Activated T-helper 17 cell treated with anti-CD3 and anti-CD28 coated beads, Interleukin-2, amount 50 U/mL, for 72 hours (primary cell): ENCODE results near the gene GNA12. TPM values are rescaled to one million over a fixed set of nuclear protein-coding genes. Genes with fewer than 3 reads are reported as not detected.
A peak's percentile ranks its signal among the peaks of the same experiment; 100 is the strongest.

Source experiments
- ATAC-seq: fragments of 150-1000 bp; cut with Tn5 transposase; replicated peaks from 2 replicates; pipeline ENCODE4 v1.10.0; 2021; ENCODE audit warnings: mild to moderate bottlenecking, moderate library complexity
- H3K27ac Mint-ChIP-seq: one replicate; pipeline ENCODE4 v1.8.0; 2022; ENCODE audit warnings: mixed read lengths
- H3K27me3 Mint-ChIP-seq: one replicate; pipeline ENCODE4 v1.8.0; 2022; ENCODE audit warnings: mixed read lengths
- H3K36me3 Mint-ChIP-seq: one replicate; pipeline ENCODE4 v1.8.0; 2022; ENCODE audit warnings: low read depth, mild to moderate bottlenecking, mixed read lengths
- H3K4me1 Mint-ChIP-seq: one replicate; pipeline ENCODE4 v1.8.0; 2022; ENCODE audit warnings: mixed read lengths
- H3K4me3 Mint-ChIP-seq: one replicate; pipeline ENCODE4 v1.8.0; 2022; ENCODE audit warnings: mild to moderate bottlenecking, mixed read lengths
- H3K9me3 Mint-ChIP-seq: one replicate; pipeline ENCODE4 v1.8.0; 2022; ENCODE audit warnings: mixed read lengths
- total RNA-seq, 2 donors: library from RNA; stranded (reverse); gene quantifications; one replicate each; pipeline ENCODE4 v1.2.3, GENCODE V29; 2022

Gene GNA12
- total RNA-seq, 2 donors from 2014 or later = 15.4 to 17.4 TPM

DNA sequence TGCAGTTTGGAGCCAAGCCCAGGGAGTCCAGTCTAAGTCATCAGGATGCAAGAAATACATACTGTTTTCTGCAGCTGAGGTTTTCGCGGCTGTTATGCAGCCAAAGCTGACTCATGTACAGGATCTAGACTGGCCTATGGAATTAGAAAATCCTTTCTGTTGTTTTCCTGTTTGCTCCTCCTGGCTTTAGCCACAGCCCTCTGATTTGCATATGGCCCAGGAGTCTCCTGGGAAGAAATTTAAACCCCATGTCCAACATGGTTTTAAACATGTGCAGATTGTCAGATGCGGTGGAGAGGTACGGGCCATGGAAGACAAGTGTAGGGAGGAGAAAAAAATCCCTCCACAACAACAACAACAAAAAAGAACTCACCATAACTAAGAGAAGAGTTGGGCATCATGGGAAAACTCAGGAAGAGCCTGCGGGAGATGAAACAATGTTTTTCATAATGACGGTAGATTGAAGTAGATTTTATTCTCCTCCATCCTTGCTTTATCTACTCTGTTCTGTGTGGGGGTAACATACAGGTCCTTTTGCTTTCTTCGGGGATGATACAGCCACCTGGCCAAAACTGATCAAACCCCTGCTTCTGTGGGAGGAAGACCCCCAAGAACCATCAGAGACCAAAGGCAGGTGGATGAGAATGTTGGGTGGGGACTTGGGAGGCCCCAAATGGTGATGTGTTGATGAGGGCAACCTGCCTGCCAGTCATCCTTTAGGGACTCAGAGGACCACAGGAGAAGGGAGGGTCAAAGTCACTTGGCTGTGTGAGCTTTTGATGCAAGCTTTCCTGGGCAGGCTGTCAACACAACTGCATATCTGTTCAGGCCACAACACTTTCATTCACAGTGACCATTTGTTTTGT lies 29.8 kb upstream of the GNA12 start:
- Mint-ChIP-seq H3K4me1 (peaks cover 27% of the 10 kb centered on the region), H3K36me3 (no peaks in the 10 kb centered on the region), H3K9me3 (no peaks in the 10 kb centered on the region), H3K27me3 (no peaks in the 10 kb centered on the region), H3K27ac (peak overlapping the region; percentile 79), H3K4me3 (no peak overlapping the region)
- ATAC-seq = no peak

DNA sequence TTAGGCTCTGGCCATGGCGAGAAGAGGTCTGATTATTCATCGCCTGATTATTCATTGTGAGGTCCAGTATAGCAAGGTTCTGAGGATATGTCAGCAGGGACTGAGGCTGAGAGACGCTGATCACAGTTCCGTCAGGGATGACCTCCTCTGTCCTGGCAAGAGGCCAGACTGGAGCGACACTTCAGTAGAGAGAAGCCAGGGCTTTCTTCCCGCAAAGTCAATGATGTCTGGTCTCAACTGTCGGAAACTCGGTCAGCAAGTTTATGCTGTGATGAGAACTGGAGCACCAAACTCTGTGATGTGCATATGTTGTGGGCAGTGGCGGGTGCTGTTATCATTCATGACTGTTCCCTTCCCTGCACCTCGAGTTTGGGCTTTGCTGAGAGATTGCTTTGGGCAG lies 29.0 kb upstream of the GNA12 start:
- Mint-ChIP-seq H3K36me3 (no peaks in the 10 kb centered on the region), H3K9me3 (no peaks in the 10 kb centered on the region), H3K27me3 (no peaks in the 10 kb centered on the region), H3K4me1 (peaks cover 21% of the 10 kb centered on the region), H3K4me3 (no peak overlapping the region), H3K27ac (no peak overlapping the region)
- ATAC-seq = no peak

DNA sequence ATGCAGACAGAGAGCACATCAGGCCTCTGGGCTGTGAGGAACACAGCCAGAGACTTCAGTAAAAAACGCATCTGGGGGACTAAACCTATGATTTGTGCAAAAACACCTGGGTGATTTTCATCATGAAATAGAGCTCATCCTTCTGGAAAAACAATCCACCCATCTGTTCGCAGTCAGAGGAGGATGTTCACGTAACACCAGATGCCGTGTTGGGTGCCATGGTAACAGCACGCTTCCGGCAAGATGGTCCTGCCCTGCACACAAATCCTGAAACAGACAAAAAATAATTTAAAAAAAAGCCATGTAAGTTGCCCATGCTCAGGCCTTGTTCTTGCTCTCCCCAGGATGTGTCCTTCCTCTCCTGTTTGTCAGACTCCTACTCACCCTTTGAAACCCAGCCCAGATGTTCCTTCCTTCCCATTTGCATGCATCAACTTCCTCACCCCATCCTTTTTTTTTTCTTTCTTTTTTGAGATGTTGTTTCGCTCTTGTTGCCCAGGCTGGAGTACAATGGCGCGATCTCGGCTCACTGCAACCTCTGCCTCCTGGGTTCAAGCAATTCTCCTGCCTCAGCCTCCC lies 28.3 kb upstream of the GNA12 start:
- Mint-ChIP-seq H3K27me3 (no peaks in the 10 kb centered on the region), H3K9me3 (no peaks in the 10 kb centered on the region), H3K4me3 (no peak overlapping the region), H3K27ac (peak overlapping the region; percentile 31), H3K36me3 (no peaks in the 10 kb centered on the region), H3K4me1 (peaks cover 19% of the 10 kb centered on the region)
- ATAC-seq = no peak

DNA sequence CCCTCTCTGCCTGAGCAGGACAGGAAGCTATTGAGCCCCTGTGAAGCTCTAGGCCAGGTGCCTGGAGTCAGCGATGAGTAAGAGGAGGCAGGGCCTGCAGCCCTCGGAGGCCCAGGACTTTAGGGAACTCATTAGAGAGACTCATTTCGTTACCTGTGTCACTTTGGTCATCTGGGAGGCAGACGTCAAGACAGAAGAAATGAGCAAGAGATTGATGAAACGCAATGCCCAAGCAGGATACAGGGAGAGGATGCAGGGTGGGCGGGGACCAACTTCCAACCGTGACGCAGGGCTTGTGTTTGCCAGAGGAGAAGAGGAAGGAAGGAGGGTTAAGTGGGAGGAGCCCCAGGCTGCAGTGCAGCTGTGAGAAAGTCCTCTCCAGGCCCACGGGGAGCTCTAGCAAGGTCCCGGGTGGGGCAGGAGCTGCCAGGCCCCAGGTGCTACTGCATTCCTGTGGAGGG lies 26.4 kb upstream of the GNA12 start:
- H3K36me3 Mint-ChIP-seq = no peaks in the 10 kb centered on the region
- no peaks in the 10 kb centered on the region for H3K27me3 Mint-ChIP-seq
- H3K9me3 Mint-ChIP-seq = no peaks in the 10 kb centered on the region
- peak; percentile 94 for ATAC-seq
- H3K27ac Mint-ChIP-seq = peak overlapping the region; percentile 86
- peak overlapping the region; percentile 69 for H3K4me3 Mint-ChIP-seq
- H3K4me1 Mint-ChIP-seq = peaks cover 19% of the 10 kb centered on the region

DNA sequence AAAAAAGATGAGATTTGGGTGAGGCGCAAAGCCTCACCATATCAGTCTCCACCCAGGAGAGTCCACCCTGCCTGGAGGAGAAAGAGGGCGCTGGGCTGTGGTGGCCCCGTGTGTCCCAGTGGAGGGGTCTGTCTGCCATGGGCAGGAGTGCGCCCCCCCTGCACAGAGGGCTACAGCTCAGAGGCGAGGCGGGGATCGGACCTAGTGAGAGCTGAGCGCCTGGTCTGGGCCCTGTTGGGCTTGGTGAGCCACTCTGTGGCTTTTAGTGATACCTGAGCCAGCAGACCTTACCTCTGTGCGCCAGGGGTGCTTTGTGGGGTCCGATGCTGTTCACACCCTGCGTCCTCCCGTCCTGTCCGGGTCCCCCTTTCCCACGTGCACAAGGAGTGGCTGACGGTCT lies 25.9 kb upstream of the GNA12 start:
- Mint-ChIP-seq H3K9me3 (no peaks in the 10 kb centered on the region), H3K36me3 (no peaks in the 10 kb centered on the region), H3K27me3 (no peaks in the 10 kb centered on the region), H3K27ac (peak overlapping the region; percentile 86), H3K4me1 (peaks cover 20% of the 10 kb centered on the region), H3K4me3 (peak overlapping the region; percentile 69)
- ATAC-seq = no peak

DNA sequence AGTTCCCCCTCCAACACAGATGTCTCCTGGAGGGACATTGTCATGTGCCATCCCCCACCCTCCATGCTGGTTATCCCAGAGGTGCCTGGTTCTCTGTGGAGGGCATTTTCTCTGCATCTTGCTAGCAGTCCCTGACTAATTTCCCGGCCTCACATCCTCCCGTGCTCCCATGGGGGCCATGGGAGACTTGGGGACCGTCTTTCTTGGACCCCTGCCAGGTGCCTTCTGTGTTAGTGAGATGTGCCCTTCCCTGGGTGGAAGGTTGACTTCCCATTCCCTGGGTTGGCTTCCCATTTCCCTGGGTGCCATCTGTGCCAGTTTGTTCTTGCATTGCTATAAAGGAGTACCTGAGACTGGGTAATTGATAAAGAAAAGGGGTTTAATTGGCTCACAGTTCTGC lies 22.5 kb upstream of the GNA12 start:
- H3K4me3 Mint-ChIP-seq = no peak overlapping the region
- peaks cover 24% of the 10 kb centered on the region for H3K4me1 Mint-ChIP-seq
- H3K27me3 Mint-ChIP-seq = no peaks in the 10 kb centered on the region
- no peak for ATAC-seq
- no peak overlapping the region for H3K27ac Mint-ChIP-seq
- H3K36me3 Mint-ChIP-seq = no peaks in the 10 kb centered on the region
- H3K9me3 Mint-ChIP-seq = no peaks in the 10 kb centered on the region

DNA sequence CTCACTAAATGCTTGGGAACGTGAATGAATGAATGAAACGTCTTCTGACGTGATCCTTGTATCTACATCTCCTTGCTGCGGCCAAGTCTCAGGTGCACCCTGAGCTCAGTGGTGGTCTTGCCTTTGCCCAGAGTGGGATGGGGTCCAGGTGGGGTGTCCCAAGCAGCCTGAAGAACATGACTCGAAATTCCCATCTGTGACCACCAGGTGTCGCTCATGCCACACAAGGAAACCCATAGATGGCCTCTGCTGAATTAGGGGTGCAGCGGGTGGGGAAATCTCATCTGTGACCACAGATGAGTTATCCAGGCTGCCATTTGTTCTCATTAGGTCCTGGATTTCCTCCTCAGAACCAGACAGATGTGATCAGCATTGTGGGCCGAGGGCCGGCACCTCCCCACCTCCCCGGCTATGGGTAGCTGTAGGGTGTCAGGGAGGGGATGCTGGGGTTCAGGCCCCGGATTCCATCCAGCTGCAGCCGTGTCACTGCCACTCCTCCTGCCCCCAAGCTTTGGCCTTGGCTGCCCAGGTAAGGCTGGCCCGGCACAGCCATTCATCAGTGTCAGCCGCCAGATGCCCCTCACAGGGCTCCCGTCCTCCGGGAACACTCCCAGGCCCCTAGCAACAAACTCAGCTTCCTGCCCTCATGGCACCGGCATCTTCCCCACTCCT lies 21.0 kb upstream of the GNA12 start:
- Mint-ChIP-seq H3K27ac (peak overlapping the region; percentile 5), H3K4me1 (peaks cover 17% of the 10 kb centered on the region), H3K27me3 (no peaks in the 10 kb centered on the region), H3K36me3 (no peaks in the 10 kb centered on the region), H3K9me3 (no peaks in the 10 kb centered on the region), H3K4me3 (peak overlapping the region; percentile 83)
- ATAC-seq = no peak

DNA sequence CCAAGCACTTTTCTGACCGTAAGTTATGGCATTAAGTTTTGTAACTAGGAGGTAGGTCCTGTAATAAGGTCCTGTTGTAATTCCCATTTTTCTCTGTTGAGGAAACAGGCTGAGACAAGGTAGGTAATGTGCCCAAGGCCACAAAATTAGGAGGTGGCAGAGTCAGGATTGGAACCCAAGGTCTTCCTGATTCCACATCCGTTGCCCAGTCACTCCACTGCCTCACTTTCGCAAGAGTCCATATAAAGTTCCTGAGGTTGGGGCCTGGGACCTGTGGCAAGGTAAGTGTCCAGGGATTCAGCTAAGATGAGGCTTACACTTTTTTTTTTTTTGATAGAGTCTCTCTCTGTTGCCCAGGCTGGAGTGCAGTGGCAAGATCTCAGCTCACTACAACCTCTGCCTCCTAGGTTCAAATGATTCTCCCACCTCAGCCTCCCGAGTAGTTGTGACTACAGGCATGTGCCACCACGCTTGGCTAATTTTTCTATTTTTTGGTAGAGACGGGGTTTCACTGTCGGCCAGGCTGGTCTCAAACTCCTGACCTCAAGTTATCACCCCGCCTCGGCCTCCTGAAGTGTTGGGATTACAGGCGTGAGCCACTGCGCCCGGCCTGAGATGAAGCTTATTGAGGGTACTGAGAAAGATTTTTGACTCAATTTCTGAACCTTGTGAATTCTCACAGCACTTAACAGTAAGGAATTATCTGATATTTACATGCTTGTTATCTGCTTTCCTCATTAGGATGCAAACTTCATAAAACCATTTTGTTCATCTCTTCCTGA lies 20.3 kb upstream of the GNA12 start:
- no peaks in the 10 kb centered on the region for H3K36me3 Mint-ChIP-seq
- H3K4me1 Mint-ChIP-seq = peaks cover 15% of the 10 kb centered on the region
- no peaks in the 10 kb centered on the region for H3K27me3 Mint-ChIP-seq
- no peak for ATAC-seq
- peak overlapping the region; percentile 83 for H3K4me3 Mint-ChIP-seq
- H3K27ac Mint-ChIP-seq = peak overlapping the region; percentile 92
- H3K9me3 Mint-ChIP-seq = no peaks in the 10 kb centered on the region

DNA sequence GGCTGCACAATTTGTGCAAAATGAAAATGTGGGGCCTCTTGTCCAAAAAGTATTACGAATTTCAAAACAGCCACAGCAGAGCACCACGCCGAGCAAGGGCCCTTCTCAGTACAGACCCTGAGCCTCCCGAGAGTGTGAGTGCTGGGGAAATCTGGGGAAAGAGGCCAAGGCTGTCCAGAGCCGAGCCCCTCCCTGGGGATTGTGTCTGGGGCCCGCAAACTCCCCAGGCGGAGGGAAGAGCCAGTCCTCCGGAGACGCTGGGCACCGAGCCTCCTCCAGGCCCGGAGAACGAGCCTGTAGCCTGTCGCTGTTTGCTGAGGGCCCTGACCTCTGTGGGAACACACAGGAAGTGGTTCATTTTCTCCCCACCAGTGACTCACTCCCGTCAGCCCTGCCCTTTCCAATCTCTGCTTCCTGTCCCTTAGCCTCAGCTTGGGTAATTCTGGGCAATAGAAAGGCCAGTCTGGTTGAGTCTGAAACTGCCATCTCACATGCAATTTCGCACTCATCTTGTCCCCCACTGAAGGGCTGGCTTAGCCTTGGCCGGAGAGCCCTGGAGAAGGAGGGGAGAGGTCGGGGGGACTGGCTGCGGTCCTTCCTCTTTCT lies 19.5 kb upstream of the GNA12 start:
- H3K27me3 Mint-ChIP-seq = no peaks in the 10 kb centered on the region
- peak overlapping the region; percentile 83 for H3K4me3 Mint-ChIP-seq
- peak overlapping the region; percentile 92 for H3K27ac Mint-ChIP-seq

DNA sequence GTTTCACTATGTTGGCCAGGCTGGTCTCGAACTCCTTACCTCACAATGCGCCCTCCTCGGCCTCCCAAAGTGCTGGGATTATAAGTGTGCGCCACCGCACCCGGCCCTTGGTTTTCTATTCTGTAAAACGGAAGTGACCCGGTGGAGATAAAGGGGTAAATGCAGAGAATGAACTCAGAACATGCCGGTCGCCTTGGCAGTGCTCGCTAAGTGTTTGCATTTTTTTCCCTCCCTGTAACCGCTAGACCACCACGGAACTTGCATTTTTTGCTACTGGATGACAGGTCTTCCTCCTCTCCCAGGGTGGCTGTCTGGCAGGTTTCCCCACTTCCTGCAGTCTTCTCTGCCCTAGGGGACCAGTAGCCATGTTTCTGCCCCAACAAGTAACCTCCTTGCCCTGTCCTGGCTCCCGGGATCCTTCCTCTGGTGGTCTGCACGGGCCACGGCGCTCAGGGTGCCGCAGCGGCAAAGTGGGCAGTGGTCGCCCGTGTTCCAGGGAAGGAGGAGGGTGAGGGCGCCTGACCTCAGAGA lies 18.8 kb upstream of the GNA12 start:
- no peak for ATAC-seq
- peak overlapping the region; percentile 83 for H3K4me3 Mint-ChIP-seq
- no peaks in the 10 kb centered on the region for H3K36me3 Mint-ChIP-seq
- no peaks in the 10 kb centered on the region for H3K27me3 Mint-ChIP-seq
- peaks cover 10% of the 10 kb centered on the region for H3K4me1 Mint-ChIP-seq
- peak overlapping the region; percentile 92 for H3K27ac Mint-ChIP-seq
- H3K9me3 Mint-ChIP-seq = no peaks in the 10 kb centered on the region

More for the DNA sequence above, 19.5 kb upstream of the GNA12 start:
- peak; percentile 99 for ATAC-seq
- no peaks in the 10 kb centered on the region for H3K36me3 Mint-ChIP-seq
- no peaks in the 10 kb centered on the region for H3K9me3 Mint-ChIP-seq
- peaks cover 10% of the 10 kb centered on the region for H3K4me1 Mint-ChIP-seq

DNA sequence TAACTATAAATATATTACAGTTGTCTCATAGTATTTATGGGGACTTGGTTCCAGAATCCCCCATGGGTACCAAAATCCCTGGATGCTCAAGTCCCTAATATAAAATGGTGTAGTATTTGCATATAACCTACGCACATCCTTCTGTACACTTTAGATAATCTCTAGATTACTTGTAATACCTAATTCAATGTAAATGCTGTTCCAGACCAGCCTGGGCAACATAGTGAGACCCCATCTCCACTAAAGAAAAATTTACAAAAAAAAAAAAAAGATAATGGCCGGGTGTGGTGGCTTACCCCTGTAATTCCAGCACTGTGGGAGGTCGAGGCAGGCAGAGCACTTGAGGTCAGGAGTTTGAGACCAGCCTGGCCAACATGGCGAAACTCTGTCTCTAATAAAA lies 17.4 kb upstream of the GNA12 start:
- H3K4me1 Mint-ChIP-seq = peaks cover 10% of the 10 kb centered on the region
- no peak overlapping the region for H3K4me3 Mint-ChIP-seq
- H3K36me3 Mint-ChIP-seq = no peaks in the 10 kb centered on the region
- H3K27ac Mint-ChIP-seq = no peak overlapping the region
- ATAC-seq = no peak
- no peaks in the 10 kb centered on the region for H3K9me3 Mint-ChIP-seq
- H3K27me3 Mint-ChIP-seq = no peaks in the 10 kb centered on the region

DNA sequence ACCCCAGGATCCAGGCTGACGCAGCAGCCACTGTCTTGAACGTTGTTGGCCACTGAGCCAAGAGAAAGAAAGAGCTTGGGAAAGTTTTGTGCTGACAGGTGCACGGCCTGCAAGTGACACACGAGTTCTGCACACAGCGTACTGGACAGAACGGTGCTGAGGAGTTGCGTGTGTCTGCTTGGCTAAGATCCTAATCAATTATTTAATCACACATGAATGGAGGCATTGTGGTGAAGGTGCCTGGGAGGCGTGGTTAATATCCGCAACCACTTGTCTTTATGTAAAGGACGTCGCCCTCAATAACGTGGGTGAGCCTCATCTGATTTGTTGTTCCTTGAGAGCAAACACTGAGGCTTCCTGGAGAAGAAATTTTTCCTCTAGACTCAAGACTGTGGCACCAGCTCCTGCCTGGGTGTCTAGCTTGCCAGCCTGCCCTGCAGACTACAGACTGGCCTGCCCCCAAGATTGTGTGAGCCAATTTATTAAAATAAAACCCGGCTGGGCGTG lies 16.6 kb upstream of the GNA12 start:
- Mint-ChIP-seq H3K27me3 (no peaks in the 10 kb centered on the region), H3K4me1 (peaks cover 10% of the 10 kb centered on the region), H3K9me3 (no peaks in the 10 kb centered on the region), H3K4me3 (no peak overlapping the region), H3K27ac (no peak overlapping the region), H3K36me3 (no peaks in the 10 kb centered on the region)
- ATAC-seq = no peak

DNA sequence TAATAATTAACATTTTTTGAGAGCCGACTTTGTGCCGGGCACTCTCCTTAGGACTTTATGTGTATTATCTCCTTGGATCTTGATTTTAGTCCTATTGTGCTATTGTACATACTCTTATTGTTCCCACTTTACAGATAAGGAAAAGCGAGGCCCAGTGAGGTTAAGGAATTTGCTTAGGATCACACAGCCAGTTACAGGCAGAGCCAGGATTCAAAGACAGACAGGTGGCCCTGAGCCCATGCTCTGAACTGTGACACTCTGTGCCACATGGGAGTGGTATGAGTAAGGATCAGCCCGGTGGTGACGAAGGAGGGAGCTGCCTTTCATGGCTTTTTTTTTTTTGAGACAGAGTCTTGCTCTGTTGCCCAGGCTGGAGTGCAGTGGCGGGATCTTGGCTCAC lies 15.8 kb upstream of the GNA12 start:
- Mint-ChIP-seq H3K4me1 (peaks cover 9% of the 10 kb centered on the region), H3K27ac (no peak overlapping the region), H3K36me3 (no peaks in the 10 kb centered on the region), H3K4me3 (no peak overlapping the region), H3K9me3 (no peaks in the 10 kb centered on the region), H3K27me3 (no peaks in the 10 kb centered on the region)
- no peak for ATAC-seq
